Measurements from ENCODE around the gene CBARP. TPM values are rescaled to one million over a fixed set of nuclear protein-coding genes. Genes with fewer than 3 reads are reported as not detected.

Gene CBARP
- total and polyA plus RNA-seq, 2 of the 13 experiments (the other 11 are each of a cell fraction or from before 2014, with no cell fraction given), result 1.2 to 1.4 TPM

- CTCF ChIA-PET (ENCODE audit: low intra/inter-chr PET ratio, low total read pairs), result no interaction called here
Observed at GRCh38 chr19:1263188-1263587, 25.4 kb upstream of the CBARP start.

More at GRCh38 chr19:1263188-1263587, 25.4 kb upstream of the CBARP start:
- Histone ChIP-seq H3K4me1 (ENCODE audit: insufficient read depth, low read length) (peaks cover 73% of the 10 kb centered on the region), H3K27me3 (ENCODE audit: control insufficient read depth in 1 of 2, insufficient read depth in 2 of 2, low read length in 2 of 2) (no peaks in the 10 kb centered on the region), H2AFZ (ENCODE audit: low read length) (no peak overlapping the region), H3K79me2 (ENCODE audit: insufficient read depth, low read length) (peaks cover 3% of the 10 kb centered on the region), H3K9me3 (ENCODE audit: low read length) (no peaks in the 10 kb centered on the region), H3K27ac (ENCODE audit: extremely low read length, insufficient read depth, low read length) (peak overlapping the region; percentile 81), H3K4me3 (replicated peaks in 1 of 3; ENCODE audit: insufficient read depth in 1 of 3, low read depth in 2 of 3, low read length in 3 of 3) (peak overlapping the region in 1 of 3 experiments; percentile 81; a peak in 1 of 6 replicates), H3K36me3 (replicated peaks in 1 of 2; ENCODE audit: control insufficient read depth in 1 of 2, insufficient read depth in 2 of 2, low read length in 2 of 2) (0 out of 5 replicates have a peak, but pooled peaks cover 0 to 2% of the 10 kb centered on the region in 2 experiments), H3K4me2 (ENCODE audit: low read depth, low read length) (peak overlapping the region; percentile 98), H3K9ac (ENCODE audit: insufficient read depth, low read depth, low read length) (peak overlapping the region; percentile 78; the same call in 1 of the 2 replicates), H4K20me1 (ENCODE audit: insufficient read depth, low read length) (peaks cover 11% of the 10 kb centered on the region; the same call in 1 of the 2 replicates)
- no peak for ATAC-seq
- TF ChIP-seq ZNF772 (CRISPR knock-in tag; IDR thresholded peaks at IDR 0.05), result no peak
- no peak for TF ChIP-seq JDP2 (CRISPR knock-in tag; IDR thresholded peaks at IDR 0.05; ENCODE audit: borderline replicate concordance)
- TF ChIP-seq DDIT3 (CRISPR knock-in tag; IDR thresholded peaks at IDR 0.05), result no peak
- no peak for TF ChIP-seq ZHX2 (IDR thresholded peaks at IDR 0.05; ENCODE audit: low read depth)
- no peak for TF ChIP-seq ZHX2 (CRISPR knock-in tag; IDR thresholded peaks at IDR 0.05; ENCODE audit: borderline replicate concordance)
- BruUV-seq (replicated peaks), result no TSS peak
- no peak for FAIRE-seq
- DNase-seq (ENCODE audit: low spot score), result no peak
- POLR2A ChIA-PET, result interaction anchor here (1.9 to 12.8 kb wide), 3 partner anchors 8 to 24 kb away, joined by 6 to 668 read pairs (median 464); partner anchors contain the start of genes ATP5F1D and MIDN
- in situ Hi-C loops (cut with HindIII; ENCODE audit: extremely low pct_ligation_motif_present, low pct_unique_long_range_greater_than_20kb) (no loop called here), intact Hi-C loops (cut with micrococcal nuclease; ENCODE audit: unreplicated experiment) (no loop called here)
- 57% methylated on average over 3 of the region's 5 CpGs for WGBS (ENCODE audit: low lambda C conversion rate)
